Measurements from ENCODE around the gene LRRC4C. TPM values are rescaled to one million over a fixed set of nuclear protein-coding genes. Genes with fewer than 3 reads are reported as not detected.

The LRRC4C gene
- total and polyA plus RNA-seq, 10 of the 15 experiments (the other 5 are each of a cell fraction or from before 2014, with no cell fraction given), result 1.5 TPM; not detected in 9

DNA sequence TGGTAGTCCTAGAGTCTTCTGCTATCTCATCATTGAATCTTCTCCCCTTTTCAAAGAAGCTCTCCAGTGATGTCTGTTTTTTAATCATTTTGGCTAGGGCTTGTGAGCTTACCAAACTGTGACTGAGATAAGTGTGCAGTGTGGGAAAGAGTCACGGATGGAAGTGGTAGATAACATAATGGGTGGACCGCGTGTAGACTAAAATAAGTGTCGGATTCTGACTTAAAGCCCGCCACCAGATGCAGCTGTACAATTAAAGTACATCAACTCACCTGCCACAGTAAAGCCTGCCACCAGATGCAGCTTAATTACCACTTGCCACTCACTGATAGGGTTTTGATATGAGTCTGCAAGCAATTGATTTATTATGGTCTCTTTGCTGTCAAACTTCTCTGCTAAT, 581.5 kb downstream of the LRRC4C start:
- Histone ChIP-seq H3K27me3 (replicated peaks in 1 of 2; ENCODE audit: control insufficient read depth in 2 of 2, insufficient read depth in 2 of 2, low read length in 1 of 2) (no peaks in the 10 kb centered on the region), H3K27ac (ENCODE audit: control insufficient read depth, insufficient read depth) (no peak overlapping the region), H3K4me3 (no peak overlapping the region), H3K4me1 (ENCODE audit: control insufficient read depth, insufficient read depth, low read length) (no peaks in the 10 kb centered on the region), H3K4me2 (ENCODE audit: control insufficient read depth, insufficient read depth) (no peak overlapping the region), H3K79me2 (ENCODE audit: control insufficient read depth, insufficient read depth, low read length) (no peaks in the 10 kb centered on the region), H3K36me3 (ENCODE audit: control insufficient read depth in 2 of 2, insufficient read depth in 2 of 2, low read length in 1 of 2) (no peaks in the 10 kb centered on the region), H2AFZ (ENCODE audit: control insufficient read depth, low read depth, low read length) (no peak overlapping the region), H4K20me1 (ENCODE audit: control insufficient read depth, insufficient read depth) (no peaks in the 10 kb centered on the region), H3K9me3 (replicated peaks; ENCODE audit: control insufficient read depth, insufficient read depth, low read length) (no peaks in the 10 kb centered on the region), H3K9ac (ENCODE audit: control insufficient read depth, insufficient read depth, low read length) (no peak overlapping the region)
- TF ChIP-seq HDAC6 (IDR thresholded peaks at IDR 0.05; ENCODE audit: unreplicated experiment), result no peak
- no peak for TF ChIP-seq SREBF1 (IDR thresholded peaks at IDR 0.05; ENCODE audit: low read length)
- no peak for TF ChIP-seq RB1 (IDR thresholded peaks at IDR 0.05; ENCODE audit: borderline replicate concordance)
- TF ChIP-seq PAX5 (IDR thresholded peaks at IDR 0.05; ENCODE audit: borderline replicate concordance, low read depth, low read length), result no peak
- TF ChIP-seq SMAD5 (IDR thresholded peaks at IDR 0.05; ENCODE audit: low read depth), result no peak
- TF ChIP-seq, protein P1, sequence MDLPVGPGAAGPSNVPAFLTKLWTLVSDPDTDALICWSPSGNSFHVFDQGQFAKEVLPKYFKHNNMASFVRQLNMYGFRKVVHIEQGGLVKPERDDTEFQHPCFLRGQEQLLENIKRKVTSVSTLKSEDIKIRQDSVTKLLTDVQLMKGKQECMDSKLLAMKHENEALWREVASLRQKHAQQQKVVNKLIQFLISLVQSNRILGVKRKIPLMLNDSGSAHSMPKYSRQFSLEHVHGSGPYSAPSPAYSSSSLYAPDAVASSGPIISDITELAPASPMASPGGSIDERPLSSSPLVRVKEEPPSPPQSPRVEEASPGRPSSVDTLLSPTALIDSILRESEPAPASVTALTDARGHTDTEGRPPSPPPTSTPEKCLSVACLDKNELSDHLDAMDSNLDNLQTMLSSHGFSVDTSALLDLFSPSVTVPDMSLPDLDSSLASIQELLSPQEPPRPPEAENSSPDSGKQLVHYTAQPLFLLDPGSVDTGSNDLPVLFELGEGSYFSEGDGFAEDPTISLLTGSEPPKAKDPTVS (IDR thresholded peaks at IDR 0.05; ENCODE audit: low read depth, low read length), result no peak
- TF ChIP-seq, protein P2, sequence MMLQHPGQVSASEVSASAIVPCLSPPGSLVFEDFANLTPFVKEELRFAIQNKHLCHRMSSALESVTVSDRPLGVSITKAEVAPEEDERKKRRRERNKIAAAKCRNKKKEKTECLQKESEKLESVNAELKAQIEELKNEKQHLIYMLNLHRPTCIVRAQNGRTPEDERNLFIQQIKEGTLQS (IDR thresholded peaks at IDR 0.05; ENCODE audit: borderline replicate concordance, extremely low read depth, low read depth, low read length), result no peak
- TF ChIP-seq, protein P3, sequence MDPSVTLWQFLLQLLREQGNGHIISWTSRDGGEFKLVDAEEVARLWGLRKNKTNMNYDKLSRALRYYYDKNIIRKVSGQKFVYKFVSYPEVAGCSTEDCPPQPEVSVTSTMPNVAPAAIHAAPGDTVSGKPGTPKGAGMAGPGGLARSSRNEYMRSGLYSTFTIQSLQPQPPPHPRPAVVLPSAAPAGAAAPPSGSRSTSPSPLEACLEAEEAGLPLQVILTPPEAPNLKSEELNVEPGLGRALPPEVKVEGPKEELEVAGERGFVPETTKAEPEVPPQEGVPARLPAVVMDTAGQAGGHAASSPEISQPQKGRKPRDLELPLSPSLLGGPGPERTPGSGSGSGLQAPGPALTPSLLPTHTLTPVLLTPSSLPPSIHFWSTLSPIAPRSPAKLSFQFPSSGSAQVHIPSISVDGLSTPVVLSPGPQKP (IDR thresholded peaks at IDR 0.05; ENCODE audit: low read depth, low read length), result no peak
- no peak for TF ChIP-seq POLR2A (IDR thresholded peaks at IDR 0.05; ENCODE audit: low read depth, low read length)
- TF ChIP-seq SREBF2 (IDR thresholded peaks at IDR 0.05; ENCODE audit: low read length), result no peak
- TF ChIP-seq HCFC1 (IDR thresholded peaks at IDR 0.05; ENCODE audit: low read length), result no peak
- no peak for TF ChIP-seq TCF12 (IDR thresholded peaks at IDR 0.05; ENCODE audit: low read depth, low read length)
- no peak for TF ChIP-seq ZSCAN29 (IDR thresholded peaks at IDR 0.05)
- ATAC-seq (no peak), FAIRE-seq (no peak), DNase-seq (ENCODE audit: low read depth, low spot score) (no peak)
- ChIA-PET SMC1A (ENCODE audit: uncharacterized antibody, unreplicated experiment) (interaction anchor here (0.9 kb wide), 1 partner anchor 9 kb away, joined by 3 read pairs; no protein-coding TSS in a partner anchor), RAD21 (ENCODE audit: unreplicated experiment) (no interaction called here), CTCF (no interaction called here), POLR2A (no interaction called here)
- WGBS (ENCODE audit: insufficient coverage, insufficient replicate concordance, low lambda C conversion rate, missing lambda C conversion rate), result 26% methylated on average over 5 of the region's 5 CpGs
- in situ Hi-C loops (cut with MboI), result no loop called here
- no TSS peak for BruUV-seq (replicated peaks)
- intact Hi-C loops (cut with micrococcal nuclease; ENCODE audit: unreplicated experiment), result loop anchor here (1.0 kb wide), 1 partner anchor 12 kb away; no protein-coding TSS in a partner anchor
